ENCODE measurements around the gene PHF19.

DNA sequence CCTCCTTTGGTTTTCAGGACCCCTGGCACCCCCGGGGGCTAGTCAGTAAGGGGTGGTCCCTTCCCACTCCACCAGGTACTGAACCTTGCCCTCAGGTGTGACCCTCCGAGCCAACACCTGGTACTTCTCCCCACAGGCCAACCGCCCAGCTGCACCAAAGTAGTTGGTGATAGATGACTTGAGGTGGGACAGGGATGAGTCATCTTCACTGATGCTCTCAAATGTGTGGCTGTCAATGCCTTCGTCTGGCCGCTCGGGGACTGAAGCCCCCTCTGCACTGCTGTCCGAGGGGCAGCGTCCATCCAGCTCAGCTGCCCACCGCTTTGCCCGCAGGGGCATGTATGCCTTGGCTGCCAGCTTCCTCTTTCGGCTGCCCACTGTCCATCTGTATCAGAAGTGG, 19.1 kb downstream of the PHF19 start:
- TF ChIP-seq, protein P1, sequence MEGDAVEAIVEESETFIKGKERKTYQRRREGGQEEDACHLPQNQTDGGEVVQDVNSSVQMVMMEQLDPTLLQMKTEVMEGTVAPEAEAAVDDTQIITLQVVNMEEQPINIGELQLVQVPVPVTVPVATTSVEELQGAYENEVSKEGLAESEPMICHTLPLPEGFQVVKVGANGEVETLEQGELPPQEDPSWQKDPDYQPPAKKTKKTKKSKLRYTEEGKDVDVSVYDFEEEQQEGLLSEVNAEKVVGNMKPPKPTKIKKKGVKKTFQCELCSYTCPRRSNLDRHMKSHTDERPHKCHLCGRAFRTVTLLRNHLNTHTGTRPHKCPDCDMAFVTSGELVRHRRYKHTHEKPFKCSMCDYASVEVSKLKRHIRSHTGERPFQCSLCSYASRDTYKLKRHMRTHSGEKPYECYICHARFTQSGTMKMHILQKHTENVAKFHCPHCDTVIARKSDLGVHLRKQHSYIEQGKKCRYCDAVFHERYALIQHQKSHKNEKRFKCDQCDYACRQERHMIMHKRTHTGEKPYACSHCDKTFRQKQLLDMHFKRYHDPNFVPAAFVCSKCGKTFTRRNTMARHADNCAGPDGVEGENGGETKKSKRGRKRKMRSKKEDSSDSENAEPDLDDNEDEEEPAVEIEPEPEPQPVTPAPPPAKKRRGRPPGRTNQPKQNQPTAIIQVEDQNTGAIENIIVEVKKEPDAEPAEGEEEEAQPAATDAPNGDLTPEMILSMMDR (IDR thresholded peaks at IDR 0.05), result no peak
- TF ChIP-seq POLR2A (IDR thresholded peaks at IDR 0.05) (no peak), POLR2AphosphoS5 (IDR thresholded peaks at IDR 0.05; ENCODE audit: insufficient read depth in 1 of 2, low read depth in 1 of 2) (no peak)
